Suprapubic skin (tissue), 4 donors: Measurements from ENCODE around the gene THSD7A. TPM values are rescaled to one million over a fixed set of nuclear protein-coding genes. Genes with fewer than 3 reads are reported as not detected.

ENCODE experiments used
- DNase-seq, 2 donors: peaks; one replicate each; pipeline ENCODE4 v3.0.0-alpha.2; 2019; ENCODE audit warnings: low spot score in 2 of 2
- H3K27ac ChIP-seq: fragments of 200-600 bp; sonication (generic); one replicate; pipeline ENCODE4 v1.5.1; 2019
- H3K27me3 ChIP-seq: fragments of 200-600 bp; sonication (generic); one replicate; pipeline ENCODE4 v1.5.1; 2019
- H3K36me3 ChIP-seq: fragments of 200-600 bp; sonication (generic); one replicate; pipeline ENCODE4 v1.5.1; 2019
- H3K4me1 ChIP-seq: fragments of 200-600 bp; sonication (generic); one replicate; pipeline ENCODE4 v1.5.1; 2019
- H3K4me3 ChIP-seq: fragments of 200-600 bp; sonication (generic); one replicate; pipeline ENCODE4 v1.5.1; 2019; ENCODE audit warnings: mild to moderate bottlenecking
- H3K9me3 ChIP-seq: fragments of 200-600 bp; sonication (generic); one replicate; pipeline ENCODE4 v1.5.1; 2019
- EP300 ChIP-seq: sonication (generic); formaldehyde crosslinking; IDR thresholded peaks from one replicate; pipeline ENCODE4 v1.6.1; 2017; ENCODE audit warnings: antibody characterized with exemption
- POLR2A ChIP-seq, 2 donors: fragments of 450-650 bp; IDR thresholded peaks; one replicate each; pipeline ENCODE4 v1.6.1; 2017; ENCODE audit warnings: antibody characterized with exemption in 2 of 2, mild to moderate bottlenecking in 2 of 2, moderate library complexity in 2 of 2
- POLR2AphosphoS5 ChIP-seq, 3 donors: sonication (generic); formaldehyde crosslinking; IDR thresholded peaks; one replicate each; pipeline ENCODE4 v1.6.1; 2017; ENCODE audit warnings: antibody characterized with exemption in 3 of 3
- WGBS: methylation state at CpG from one replicate; pipeline ENCODE4 v1.1.5; 2018; 5-methylcytosine and 5-hydroxymethylcytosine counted together
- total RNA-seq, 4 donors: library from RNA; depleted of rRNA; stranded (reverse); fragments of >200 nt; gene quantifications; one replicate each; pipeline ENCODE4 v1.1.0, GENCODE V29; 2016
- TF ChIP-seq, protein P1 (sequence below), 2 donors: fragments of 200-600 bp in 1 of 2; fragments of 450-650 bp in 1 of 2; sonication (generic) in 1 of 2; IDR thresholded peaks; one replicate each; pipeline ENCODE4 v1.5.1; 2016 to 2019; ENCODE audit warnings: antibody characterized with exemption in 2 of 2, mild to moderate bottlenecking in 1 of 2, moderate library complexity in 1 of 2

The THSD7A gene
- total RNA-seq, 4 donors from 2014 or later = 0.42 to 5.4 (median 1.2) TPM

GRCh38 chr7:11601761-11602160 is 230.2 kb downstream of the THSD7A start:
- Histone ChIP-seq H3K36me3 (no peaks in the 10 kb centered on the region), H3K4me1 (no peaks in the 10 kb centered on the region)
- no peak for TF ChIP-seq POLR2AphosphoS5 (IDR thresholded peaks at IDR 0.05)
- no peak for TF ChIP-seq POLR2A (IDR thresholded peaks at IDR 0.05)
- no peak for TF ChIP-seq EP300
- TF ChIP-seq, protein P1, sequence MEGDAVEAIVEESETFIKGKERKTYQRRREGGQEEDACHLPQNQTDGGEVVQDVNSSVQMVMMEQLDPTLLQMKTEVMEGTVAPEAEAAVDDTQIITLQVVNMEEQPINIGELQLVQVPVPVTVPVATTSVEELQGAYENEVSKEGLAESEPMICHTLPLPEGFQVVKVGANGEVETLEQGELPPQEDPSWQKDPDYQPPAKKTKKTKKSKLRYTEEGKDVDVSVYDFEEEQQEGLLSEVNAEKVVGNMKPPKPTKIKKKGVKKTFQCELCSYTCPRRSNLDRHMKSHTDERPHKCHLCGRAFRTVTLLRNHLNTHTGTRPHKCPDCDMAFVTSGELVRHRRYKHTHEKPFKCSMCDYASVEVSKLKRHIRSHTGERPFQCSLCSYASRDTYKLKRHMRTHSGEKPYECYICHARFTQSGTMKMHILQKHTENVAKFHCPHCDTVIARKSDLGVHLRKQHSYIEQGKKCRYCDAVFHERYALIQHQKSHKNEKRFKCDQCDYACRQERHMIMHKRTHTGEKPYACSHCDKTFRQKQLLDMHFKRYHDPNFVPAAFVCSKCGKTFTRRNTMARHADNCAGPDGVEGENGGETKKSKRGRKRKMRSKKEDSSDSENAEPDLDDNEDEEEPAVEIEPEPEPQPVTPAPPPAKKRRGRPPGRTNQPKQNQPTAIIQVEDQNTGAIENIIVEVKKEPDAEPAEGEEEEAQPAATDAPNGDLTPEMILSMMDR (IDR thresholded peaks at IDR 0.05) = no peak

DNA sequence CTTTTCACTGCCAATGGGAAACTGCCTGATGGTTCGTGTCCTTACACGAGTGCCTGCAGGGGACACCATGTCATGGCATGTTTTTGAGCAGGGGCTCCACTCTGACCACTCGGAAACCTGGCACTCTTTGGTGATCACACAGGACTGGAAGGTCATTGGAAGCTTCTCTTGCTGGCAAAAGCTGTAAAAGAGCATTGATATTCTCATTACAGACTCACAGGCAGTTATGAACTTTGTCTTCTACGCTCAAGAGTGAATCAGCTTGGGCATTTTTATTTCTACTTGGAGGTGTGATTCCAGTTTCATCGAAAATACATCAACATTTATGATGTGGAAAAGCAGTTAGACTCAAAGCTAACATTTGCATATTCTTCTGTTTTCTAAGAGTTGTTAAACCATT is 238.7 kb downstream of the THSD7A start:
- 68% methylated on average over 5 of the region's 5 CpGs for whole genome bisulfite sequencing

More at GRCh38 chr7:11601761-11602160, 230.2 kb downstream of the THSD7A start:
- DNase-seq = no peak
- no peaks in the 10 kb centered on the region for H3K27me3 ChIP-seq
- no peak overlapping the region for H3K4me3 ChIP-seq
- H3K9me3 ChIP-seq = no peaks in the 10 kb centered on the region
- H3K27ac ChIP-seq = no peak overlapping the region

GRCh38 chr7:11592699-11593098 is 239.3 kb downstream of the THSD7A start:
- WGBS = 66% methylated on average over 3 of the region's 3 CpGs
- DNase-seq = no peak
- H3K4me1 ChIP-seq = no peaks in the 10 kb centered on the region
- H3K4me3 ChIP-seq = no peak overlapping the region
- H3K9me3 ChIP-seq = no peaks in the 10 kb centered on the region
- TF ChIP-seq, protein P1 (IDR thresholded peaks at IDR 0.05) = no peak
- no peak overlapping the region for H3K27ac ChIP-seq
- H3K36me3 ChIP-seq = no peaks in the 10 kb centered on the region
- no peaks in the 10 kb centered on the region for H3K27me3 ChIP-seq

More for the DNA sequence above, 238.7 kb downstream of the THSD7A start:
- TF ChIP-seq POLR2AphosphoS5 (IDR thresholded peaks at IDR 0.05) = no peak
- no peak for TF ChIP-seq POLR2A (IDR thresholded peaks at IDR 0.05)
- TF ChIP-seq EP300 = no peak
- TF ChIP-seq, protein P1 (IDR thresholded peaks at IDR 0.05) = no peak
- no peak for DNase-seq
- H3K36me3 ChIP-seq = no peaks in the 10 kb centered on the region
- no peaks in the 10 kb centered on the region for H3K9me3 ChIP-seq
- no peaks in the 10 kb centered on the region for H3K27me3 ChIP-seq
- H3K4me3 ChIP-seq = no peak overlapping the region
- H3K27ac ChIP-seq = no peak overlapping the region
- no peaks in the 10 kb centered on the region for H3K4me1 ChIP-seq

GRCh38 chr7:11591943-11592342 is 240.1 kb downstream of the THSD7A start:
- H3K4me3 ChIP-seq = no peak overlapping the region
- H3K27ac ChIP-seq = no peak overlapping the region
- TF ChIP-seq POLR2AphosphoS5 (IDR thresholded peaks at IDR 0.05) (no peak), EP300 (no peak), POLR2A (IDR thresholded peaks at IDR 0.05) (no peak)
- TF ChIP-seq, protein P1 (IDR thresholded peaks at IDR 0.05) = no peak
- no peak for DNase-seq
- H3K4me1 ChIP-seq = no peaks in the 10 kb centered on the region
- H3K27me3 ChIP-seq = no peaks in the 10 kb centered on the region
- H3K36me3 ChIP-seq = no peaks in the 10 kb centered on the region
- H3K9me3 ChIP-seq = no peaks in the 10 kb centered on the region

GRCh38 chr7:11591055-11591633 is 240.9 kb downstream of the THSD7A start:
- WGBS = 77% methylated on average over 6 of the region's 6 CpGs
- Histone ChIP-seq H3K27me3 (no peaks in the 10 kb centered on the region), H3K4me3 (no peak overlapping the region), H3K9me3 (no peaks in the 10 kb centered on the region), H3K36me3 (no peaks in the 10 kb centered on the region), H3K4me1 (no peaks in the 10 kb centered on the region), H3K27ac (no peak overlapping the region)
- no peak for DNase-seq
- no peak for TF ChIP-seq POLR2A (IDR thresholded peaks at IDR 0.05)
- TF ChIP-seq, protein P1 (IDR thresholded peaks at IDR 0.05) = no peak
- TF ChIP-seq POLR2AphosphoS5 (IDR thresholded peaks at IDR 0.05) = no peak
- no peak for TF ChIP-seq EP300
